GM12878 (cell line): Measurements from ENCODE around the gene RAPGEF3. TPM values are rescaled to one million over a fixed set of nuclear protein-coding genes. Genes with fewer than 3 reads are reported as not detected.

Experiments
- ATAC-seq: fragments of 200-7000 bp; cut with Tn5 transposase; 3 replicates; pipeline ENCODE4 v1.9.1; 2020; ENCODE audit warnings: mild to moderate bottlenecking, moderate library complexity
- BruUV-seq: library from RNA; stranded (reverse); fragments of 400-500 nt; replicated peaks from 2 replicates; lab custom pipeline; 2021; lab: Mats Ljungman, UMichigan
- CTCF ChIA-PET: fragments of 300-600 bp; sonication (Branson Sonifier 250); formaldehyde crosslinking; extraction: SDS; loops from one replicate; lab custom pipeline; 2021; ENCODE audit warnings: inconsistent platforms; lab: Yijun Ruan, JAX
- POLR2A ChIA-PET: fragments of 350-600 bp; formaldehyde crosslinking; extraction: SDS; loops from one replicate; lab custom pipeline; 2021; ENCODE audit warnings: inconsistent platforms; lab: Charles Lee
- RAD21 ChIA-PET: fragments of 300-600 bp; sonication (Branson Sonifier 250); formaldehyde crosslinking; loops from one replicate; lab custom pipeline; 2023; ENCODE audit warnings: antibody characterized with exemption; ENCODE audit not compliant: unreplicated experiment; lab: Charles Lee
- SMC1A ChIA-PET: fragments of 300-600 bp; sonication (Branson Sonifier 250); formaldehyde crosslinking; loops from one replicate; lab custom pipeline; 2023; ENCODE audit not compliant: unreplicated experiment, uncharacterized antibody; lab: Charles Lee
- DNase-seq: peaks from one replicate; pipeline ENCODE4 v3.0.0-alpha.2; 2011; ENCODE audit warnings: low read depth, low spot score
- FAIRE-seq: peaks from 3 replicates; lab custom pipeline; 2011; peaks lifted over from hg19 to GRCh38; lab: Jason Lieb, UNC
- H2AFZ ChIP-seq: 2 replicates; pipeline ENCODE4 v1.6.0; 2011; ENCODE audit warnings: low read depth, low read length, control low read depth; ENCODE audit not compliant: control insufficient read depth
- H3K27ac ChIP-seq: 2 replicates; pipeline ENCODE4 v1.5.1; 2011; ENCODE audit warnings: control low read depth; ENCODE audit not compliant: control insufficient read depth, insufficient read depth
- H3K27me3 ChIP-seq, 2 experiments: replicated peaks in 1 of 2; 2 replicates each; pipeline versions ENCODE4 v1.6.0 to v1.6.1; 2011; ENCODE audit warnings: low read length in 1 of 2; ENCODE audit not compliant: control insufficient read depth in 2 of 2, insufficient read depth in 2 of 2
- H3K36me3 ChIP-seq, 2 experiments: 2 replicates each; pipeline ENCODE4 v1.5.1; 2011; ENCODE audit warnings: low read length in 1 of 2; ENCODE audit not compliant: control insufficient read depth in 2 of 2, insufficient read depth in 2 of 2
- H3K4me1 ChIP-seq: 2 replicates; pipeline ENCODE4 v1.6.1; 2011; ENCODE audit warnings: mild to moderate bottlenecking, low read length, moderate library complexity, mixed read lengths; ENCODE audit not compliant: control insufficient read depth, insufficient read depth
- H3K4me2 ChIP-seq: 2 replicates; pipeline ENCODE4 v1.6.0; 2011; ENCODE audit warnings: control low read depth; ENCODE audit not compliant: control insufficient read depth, insufficient read depth
- H3K4me3 ChIP-seq: fragments of 200-600 bp; sonication (generic); 2 replicates; pipeline ENCODE4 v1.5.1; 2016
- H3K79me2 ChIP-seq: 2 replicates; pipeline ENCODE4 v1.6.0; 2011; ENCODE audit warnings: low read length; ENCODE audit not compliant: control insufficient read depth, insufficient read depth
- H3K9ac ChIP-seq: 2 replicates; pipeline ENCODE4 v1.8.0; 2011; ENCODE audit warnings: low read length, control low read depth, mixed read lengths; ENCODE audit not compliant: control insufficient read depth, insufficient read depth
- H3K9me3 ChIP-seq: replicated peaks from 3 replicates; pipeline ENCODE4 v1.5.1; 2011; ENCODE audit warnings: mild to moderate bottlenecking, low read length; ENCODE audit not compliant: control insufficient read depth, insufficient read depth
- H4K20me1 ChIP-seq: 2 replicates; pipeline ENCODE4 v1.6.0; 2011; ENCODE audit not compliant: control insufficient read depth, insufficient read depth
- CBFB ChIP-seq: IDR thresholded peaks from 2 replicates; pipeline ENCODE4 v1.6.1; 2016; ENCODE audit warnings: antibody characterized with exemption, low read depth
- CBX5 ChIP-seq: sonication (generic); IDR thresholded peaks from 2 replicates; pipeline ENCODE4 v1.6.1; 2016; ENCODE audit warnings: low read depth, moderate library complexity, mild to moderate bottlenecking, inconsistent platforms
- ESRRA ChIP-seq: IDR thresholded peaks from 2 replicates; pipeline ENCODE4 v1.6.1; 2012; ENCODE audit warnings: mild to moderate bottlenecking, low read length, improper control_type of control experiment
- IRF3 ChIP-seq: fragments of 450-650 bp; IDR thresholded peaks from 2 replicates; pipeline ENCODE4 v1.6.1; 2014; ENCODE audit warnings: mild to moderate bottlenecking
- PML ChIP-seq: IDR thresholded peaks from 2 replicates; pipeline ENCODE4 v1.6.1; 2012; ENCODE audit warnings: low read length, inconsistent platforms
- RUNX3 ChIP-seq: IDR thresholded peaks from 2 replicates; pipeline ENCODE4 v1.6.1; 2012; ENCODE audit warnings: low read length, inconsistent platforms
- WRNIP1 ChIP-seq: IDR thresholded peaks from 2 replicates; pipeline ENCODE4 v1.6.1; 2011; ENCODE audit warnings: low read depth, low read length, improper control_type of control experiment, borderline replicate concordance
- WGBS: methylation state at CpG from one replicate; pipeline ENCODE4 v1.1.6; 2016; ENCODE audit warnings: low lambda C conversion rate; ENCODE audit not compliant: insufficient replicate concordance, insufficient coverage; ENCODE audit errors: missing lambda C conversion rate; 5-methylcytosine and 5-hydroxymethylcytosine counted together
- in situ Hi-C: fragments of 300-500 bp; cut with MboI; formaldehyde crosslinking; loops from 9 replicates; pipeline ENCODE4 v1.14.3; 2018; ENCODE audit warnings: mixed read lengths
- intact Hi-C: fragments of 100-400 bp; cut with micrococcal nuclease; formaldehyde crosslinking; loops from one replicate; pipeline ENCODE4 v1.14.2; 2022; ENCODE audit not compliant: unreplicated experiment
- polyA plus RNA-seq, 11 experiments: library from polyadenylated mRNA; depleted of rRNA in 4 of 11; unstranded in 6 of 11; stranded (reverse) in 5 of 11; fragments of >200 nt; fragmentation: Nextera tagmentation in 4 of 11; fragmentation: Illumina TruSeq in 1 of 11; extraction: Ambion mirVana in 4 of 11; extraction: Trizol in 1 of 11; gene quantifications; 1 replicate in 1 of 11; 2 replicates in 10 of 11; pipeline versions ENCODE4 v1.2.1 to v1.2.3, GENCODE V29; 2011 to 2016; ENCODE audit warnings: inconsistent platforms in 2 of 11, missing spikeins in 2 of 11, low read depth in 1 of 11
- total RNA-seq, 4 experiments: library from RNA; depleted of rRNA in 3 of 4; stranded (reverse); fragments of >200 nt in 3 of 4; fragmentation: Illumina TruSeq in 1 of 4; extraction: Trizol in 1 of 4; gene quantifications; 2 replicates each; pipeline versions ENCODE4 v1.2.1 to v1.2.3, GENCODE V29; 2013 to 2021
- TF ChIP-seq, protein P1 (sequence below): IDR thresholded peaks from 2 replicates; pipeline ENCODE4 v1.6.1; 2012; ENCODE audit warnings: low read depth, low read length, improper control_type of control experiment
- TF ChIP-seq, protein P2 (sequence below): IDR thresholded peaks from 2 replicates; pipeline ENCODE4 v1.6.1; 2011; ENCODE audit warnings: low read depth, mild to moderate bottlenecking, low read length, moderate library complexity, borderline replicate concordance; ENCODE audit errors: extremely low read depth

Gene RAPGEF3
- total and polyA plus RNA-seq, 10 of the 15 experiments (the other 5 are each of a cell fraction or from before 2014, with no cell fraction given), result 0.02 to 0.92 (median 0.31) TPM; not detected in 2

- no peak for ATAC-seq
- WGBS, result 34% methylated on average over 7 of the region's 7 CpGs
- RAD21 ChIA-PET, result no interaction called here
- FAIRE-seq, result no peak
- Histone ChIP-seq H3K4me1 (peaks cover 7% of the 10 kb centered on the region; the same call in 1 of the 2 replicates), H4K20me1 (no peaks in the 10 kb centered on the region), H3K27ac (no peak overlapping the region), H3K36me3 (no peaks in the 10 kb centered on the region), H3K4me2 (no peak overlapping the region), H2AFZ (no peak overlapping the region), H3K79me2 (no peaks in the 10 kb centered on the region), H3K9ac (no peak overlapping the region), H3K27me3 (no peaks in the 10 kb centered on the region), H3K4me3 (no peak overlapping the region), H3K9me3 (no peaks in the 10 kb centered on the region)
- no TSS peak for BruUV-seq
- no peak for TF ChIP-seq PML
- no peak for TF ChIP-seq IRF3
- TF ChIP-seq, protein P1, sequence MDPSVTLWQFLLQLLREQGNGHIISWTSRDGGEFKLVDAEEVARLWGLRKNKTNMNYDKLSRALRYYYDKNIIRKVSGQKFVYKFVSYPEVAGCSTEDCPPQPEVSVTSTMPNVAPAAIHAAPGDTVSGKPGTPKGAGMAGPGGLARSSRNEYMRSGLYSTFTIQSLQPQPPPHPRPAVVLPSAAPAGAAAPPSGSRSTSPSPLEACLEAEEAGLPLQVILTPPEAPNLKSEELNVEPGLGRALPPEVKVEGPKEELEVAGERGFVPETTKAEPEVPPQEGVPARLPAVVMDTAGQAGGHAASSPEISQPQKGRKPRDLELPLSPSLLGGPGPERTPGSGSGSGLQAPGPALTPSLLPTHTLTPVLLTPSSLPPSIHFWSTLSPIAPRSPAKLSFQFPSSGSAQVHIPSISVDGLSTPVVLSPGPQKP, result no peak
- TF ChIP-seq, protein P2, sequence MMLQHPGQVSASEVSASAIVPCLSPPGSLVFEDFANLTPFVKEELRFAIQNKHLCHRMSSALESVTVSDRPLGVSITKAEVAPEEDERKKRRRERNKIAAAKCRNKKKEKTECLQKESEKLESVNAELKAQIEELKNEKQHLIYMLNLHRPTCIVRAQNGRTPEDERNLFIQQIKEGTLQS, result no peak
- no peak for TF ChIP-seq CBX5
- no peak for TF ChIP-seq ESRRA
- no peak for TF ChIP-seq RUNX3
- no peak for TF ChIP-seq WRNIP1
- TF ChIP-seq CBFB, result no peak
- CTCF ChIA-PET, result interaction anchor here (0.8 to 10.4 kb wide), 3 partner anchors 10 to 28 kb away, joined by 4 to 814 read pairs (median 507); partner anchors contain the start of genes RAPGEF3 and SLC48A1
- POLR2A ChIA-PET, result interaction anchor here (1.0 kb wide), 1 partner anchor 9 kb away, joined by 4 read pairs; no protein-coding TSS in a partner anchor
- intact Hi-C loops, result no loop called here
- in situ Hi-C loops, result no loop called here
- SMC1A ChIA-PET, result interaction anchor here (1.0 to 10.3 kb wide), 3 partner anchors 12 to 21 kb away, joined by 3 to 277 read pairs (median 267); partner anchors contain the start of gene RAPGEF3
- DNase-seq, result no peak
These were observed 12.2 kb downstream of the RAPGEF3 start for GRCh38 chr12:47746523-47746922.
